ENCODE results near the gene MYL10. TPM values are rescaled to one million over a fixed set of nuclear protein-coding genes. Genes with fewer than 3 reads are reported as not detected.

MYL10 gene
- total and polyA plus RNA-seq, 2 of the 13 experiments (the other 11 are each of a cell fraction or from before 2014, with no cell fraction given) = not detected

GRCh38 chr7:101564778-101565211 lies 64.3 kb downstream of the MYL10 start (continued):
- TF ChIP-seq ZBTB2 (CRISPR knock-in tag; IDR thresholded peaks at IDR 0.05; ENCODE audit: low read depth) (no peak), U2AF1 (optimal IDR thresholded peaks at IDR 0.05; ENCODE audit: low read depth, low read length) (no peak)

GRCh38 chr7:101563943-101564777 lies 64.9 kb downstream of the MYL10 start:
- Histone ChIP-seq H3K4me1 (ENCODE audit: insufficient read depth, low read length) (no peaks in the 10 kb centered on the region), H3K4me2 (ENCODE audit: low read depth, low read length) (no peak overlapping the region), H3K27me3 (ENCODE audit: control insufficient read depth in 1 of 2, insufficient read depth in 2 of 2, low read length in 2 of 2) (peaks cover 0 to 2% of the 10 kb centered on the region in 2 experiments; a peak in 2 of 5 replicates), H2AFZ (ENCODE audit: low read length) (no peak overlapping the region), H3K9ac (ENCODE audit: insufficient read depth, low read depth, low read length) (no peak overlapping the region), H3K9me3 (ENCODE audit: low read length) (no peaks in the 10 kb centered on the region), H3K36me3 (replicated peaks in 1 of 2; ENCODE audit: control insufficient read depth in 1 of 2, insufficient read depth in 2 of 2, low read length in 2 of 2) (no peaks in the 10 kb centered on the region), H3K79me2 (ENCODE audit: insufficient read depth, low read length) (no peaks in the 10 kb centered on the region), H3K27ac (ENCODE audit: extremely low read length, insufficient read depth, low read length) (no peak overlapping the region), H3K4me3 (replicated peaks in 1 of 3; ENCODE audit: insufficient read depth in 1 of 3, low read depth in 2 of 3, low read length in 3 of 3) (no peak overlapping the region), H4K20me1 (ENCODE audit: insufficient read depth, low read length) (no peaks in the 10 kb centered on the region)
- FAIRE-seq (no peak), DNase-seq (ENCODE audit: low spot score) (no peak), ATAC-seq (peak; percentile 29; the same call in 2 of the 3 replicates)
- BruUV-seq (replicated peaks) = no TSS peak
- in situ Hi-C loops (cut with HindIII; ENCODE audit: extremely low pct_ligation_motif_present, low pct_unique_long_range_greater_than_20kb) = no loop called here
- 0 out of 2 replicates have a peak, but pooled peaks have one; percentile 17 for TF ChIP-seq MNT (IDR thresholded peaks at IDR 0.05)
- no peak for TF ChIP-seq ZFYVE20 (CRISPR knock-in tag; IDR thresholded peaks at IDR 0.05; ENCODE audit: borderline replicate concordance, low read depth)
- TF ChIP-seq PBX3 (CRISPR knock-in tag; IDR thresholded peaks at IDR 0.05; ENCODE audit: borderline replicate concordance) = no peak
- no peak for TF ChIP-seq NFE2L2 (IDR thresholded peaks at IDR 0.05; ENCODE audit: low read length)
- ChIA-PET POLR2A (no interaction called here), CTCF (ENCODE audit: low intra/inter-chr PET ratio, low total read pairs) (no interaction called here)
- 64% methylated on average over 14 of the region's 23 CpGs for WGBS (ENCODE audit: low lambda C conversion rate)
- intact Hi-C loops (cut with micrococcal nuclease; ENCODE audit: unreplicated experiment) = no loop called here

Other genes starting within 250 kb of the MYL10 start
- 13.7 and 21.7 TPM in 2 replicates for gene CUX1, start 188.3 kb upstream of the MYL10 start, total RNA-seq (2016; rRNA removed; fragmentation: Illumina TruSeq; extraction: Trizol)
- gene CUX1, start 188.3 kb upstream of the MYL10 start, polyA plus RNA-seq (2011; rRNA removed) = 14.9 and 17.8 TPM in 2 replicates

Measured in HepG2 (cell line).